DMS53 treated with DMSO at 0.1 percent for 48 hours (cell line): ENCODE data around the gene SPATA31C1.
"Not testable (repeated sequence)": the region's sequence is repeated elsewhere in the genome, so short reads cannot be mapped to it uniquely, and the experiment has no call there.

Source experiments
- DNase-seq: peaks from one replicate; lab custom pipeline; 2025; ENCODE audit not compliant: unreplicated experiment; lab: John Stamatoyannopoulos, UW

SPATA31C1 gene

DNA sequence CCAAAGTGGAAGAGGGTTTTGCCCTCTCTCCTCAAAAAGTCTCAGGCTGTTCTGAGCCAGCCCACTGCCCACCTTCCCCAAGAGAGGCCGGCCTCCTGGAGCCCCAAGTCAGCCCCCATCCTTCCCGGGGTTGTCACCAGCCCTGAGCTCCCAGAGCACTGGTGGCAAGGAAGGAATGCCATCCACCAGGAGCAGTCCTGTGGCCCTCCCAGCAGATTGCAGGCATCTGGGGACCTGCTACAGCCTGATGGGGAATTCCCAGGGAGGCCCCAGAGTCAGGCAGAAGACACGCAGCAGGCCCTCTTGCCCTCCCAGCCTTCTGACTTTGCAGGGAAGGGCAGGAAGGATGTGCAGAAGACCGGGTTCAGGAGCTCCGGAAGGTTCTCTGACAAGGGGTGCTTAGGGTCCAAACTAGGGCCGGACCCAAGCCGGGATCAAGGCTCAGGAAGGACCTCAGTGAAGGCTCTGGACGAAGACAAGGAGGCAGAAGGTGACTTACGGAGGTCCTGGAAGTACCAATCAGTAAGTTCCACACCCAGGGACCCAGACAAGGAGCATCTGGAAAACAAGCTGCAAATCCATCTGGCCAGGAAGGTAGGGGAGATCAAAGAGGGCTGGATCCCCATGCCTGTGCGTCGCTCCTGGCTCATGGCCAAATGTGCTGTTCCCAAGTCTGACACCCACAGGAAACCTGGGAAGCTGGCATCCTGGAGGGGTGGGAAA is 31.4 kb upstream of the SPATA31C1 start:
- DNase-seq, result no peak

DNA sequence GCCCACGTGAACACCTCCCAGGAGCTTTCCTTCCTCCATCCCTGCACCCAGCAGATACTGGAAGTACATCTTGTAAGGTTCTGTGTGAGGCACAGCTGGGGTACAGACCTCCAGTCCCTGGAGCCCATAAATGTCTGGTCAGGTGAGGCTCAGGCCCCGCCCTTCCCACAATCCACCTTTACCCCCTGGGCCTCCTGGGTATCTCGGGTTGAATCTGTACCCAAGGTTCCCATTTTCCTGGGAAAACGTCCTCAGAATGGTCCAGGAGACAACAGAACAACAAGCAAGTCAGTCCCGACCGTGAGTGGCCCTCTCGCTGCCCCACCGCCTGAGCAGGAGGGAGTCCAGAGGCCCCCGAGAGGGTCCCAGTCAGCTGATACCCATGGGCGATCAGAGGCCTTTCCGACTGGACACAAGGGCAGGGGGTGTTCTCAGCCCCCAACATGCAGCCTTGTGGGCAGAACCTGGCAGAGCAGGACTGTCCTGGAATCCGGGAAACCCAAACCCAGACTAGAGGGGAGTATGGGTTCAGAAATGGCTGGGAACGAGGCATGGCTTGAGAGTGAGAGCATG is 30.7 kb upstream of the SPATA31C1 start:
- DNase-seq, result no peak

DNA sequence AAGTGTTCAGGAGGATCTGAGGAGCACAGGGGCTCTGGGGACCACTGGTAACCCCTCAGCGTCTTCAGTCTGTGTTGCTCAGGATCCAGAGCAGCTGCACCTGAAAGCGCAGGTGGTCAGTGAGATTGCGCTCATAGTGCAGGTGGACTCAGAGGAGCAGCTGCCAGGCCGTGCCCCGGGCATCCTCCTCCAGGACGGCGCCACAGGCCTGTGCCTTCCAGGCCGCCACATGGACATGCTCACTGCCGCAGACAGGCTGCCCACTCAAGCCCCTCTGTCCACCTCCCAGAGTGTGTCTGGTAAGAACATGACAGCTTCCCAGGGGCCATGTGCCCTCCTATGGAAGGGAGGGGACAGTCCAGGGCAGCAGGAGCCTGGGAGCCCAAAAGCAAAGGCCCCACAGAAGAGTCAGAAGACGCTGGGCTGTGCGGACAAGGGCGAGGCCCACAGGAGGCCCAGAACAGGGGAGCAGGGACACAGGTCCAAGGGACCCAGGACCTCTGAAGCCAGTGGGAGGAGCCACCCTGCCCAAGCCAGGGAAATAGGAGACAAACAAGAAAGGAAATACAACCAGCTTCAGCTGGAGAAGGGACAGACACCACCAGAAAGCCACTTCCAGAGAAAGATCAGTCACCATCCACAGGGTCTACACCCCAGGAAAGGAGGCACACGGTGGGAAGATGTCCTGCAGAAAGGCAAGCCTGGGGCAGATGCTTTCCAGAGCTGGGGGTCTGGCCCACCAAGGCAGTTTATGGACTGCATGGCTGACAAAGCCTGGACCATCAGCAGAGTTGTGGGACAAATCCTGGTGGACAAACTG is 29.9 kb upstream of the SPATA31C1 start:
- no peak for DNase-seq

DNA sequence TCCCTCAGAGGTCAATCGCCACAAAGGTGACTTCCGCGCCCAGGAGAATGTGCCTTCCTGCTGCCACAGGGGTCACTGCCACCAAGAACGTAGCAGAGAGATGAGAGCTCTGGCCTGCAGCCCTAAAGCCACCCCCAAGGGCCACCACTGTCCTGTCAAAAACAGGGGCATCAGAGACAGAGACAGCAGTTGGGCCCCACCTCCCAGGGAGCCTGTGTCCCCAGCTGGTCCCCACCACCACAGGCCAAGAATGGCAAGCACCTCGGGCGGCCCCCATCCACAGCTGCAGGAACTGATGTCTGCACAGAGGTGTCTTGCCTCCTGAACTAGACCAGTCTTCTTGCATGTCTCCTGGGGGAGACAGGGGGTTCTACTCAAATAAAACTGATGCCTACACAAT is 29.3 kb upstream of the SPATA31C1 start:
- no peak for DNase-seq

DNA sequence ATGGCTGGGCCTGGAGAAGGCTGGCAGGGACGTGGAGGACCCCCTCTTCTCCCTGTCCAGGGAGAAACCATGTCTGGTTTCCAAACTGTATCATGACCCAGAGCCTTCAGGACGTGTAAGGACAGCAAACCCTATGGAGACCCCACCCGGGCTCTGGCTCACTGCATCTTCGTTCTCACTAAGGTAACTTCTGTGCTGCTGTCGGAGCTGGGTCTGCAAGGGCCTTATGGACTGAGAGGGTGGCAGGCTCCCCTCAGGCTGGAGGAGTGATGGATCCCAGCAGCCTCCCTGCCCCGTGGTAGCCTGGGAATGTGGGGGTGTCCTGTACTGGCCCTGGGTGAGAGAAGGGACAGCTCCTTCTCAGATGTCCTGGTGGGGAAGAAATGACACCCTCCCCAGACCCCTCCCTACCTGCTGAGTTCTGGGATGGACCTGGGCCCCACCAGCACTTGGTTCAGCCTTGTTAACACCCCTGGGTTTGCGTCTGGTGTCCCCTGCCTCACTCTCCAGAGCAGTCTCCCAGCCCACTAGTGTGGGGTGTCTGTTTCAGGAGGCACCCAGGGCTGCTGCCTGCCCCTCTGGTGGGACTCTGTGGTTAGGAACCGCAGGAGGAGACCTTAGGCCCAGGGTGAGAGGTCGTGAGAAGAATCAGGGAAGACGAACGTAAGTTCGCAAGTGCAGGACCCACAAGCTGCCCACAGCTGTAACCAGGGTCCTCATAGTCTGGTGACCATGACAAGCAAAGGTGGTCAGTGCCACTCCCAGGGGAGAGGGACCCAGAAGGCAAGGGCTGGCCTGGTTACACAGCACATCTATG is 28.5 kb upstream of the SPATA31C1 start:
- no peak for DNase-seq

DNA sequence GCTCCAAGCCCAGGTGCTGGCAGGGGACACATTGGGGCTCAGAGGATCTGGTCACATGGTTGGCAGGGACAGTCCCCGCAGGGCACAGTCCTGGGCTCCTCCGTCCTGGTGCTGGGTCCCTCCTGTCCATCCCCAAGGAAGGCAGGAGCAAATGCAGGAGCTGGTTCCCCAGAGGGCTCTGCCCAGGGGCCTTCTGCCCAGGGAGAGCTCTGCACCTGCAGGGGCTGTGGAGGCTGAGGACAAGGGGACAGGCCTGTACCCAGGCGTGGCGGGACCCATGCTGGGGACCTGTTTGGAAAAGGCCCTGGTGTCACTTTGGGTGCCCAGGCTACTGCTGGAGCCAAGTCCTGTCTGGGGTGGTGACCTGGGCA is 27.9 kb upstream of the SPATA31C1 start:
- DNase-seq, result no peak

DNA sequence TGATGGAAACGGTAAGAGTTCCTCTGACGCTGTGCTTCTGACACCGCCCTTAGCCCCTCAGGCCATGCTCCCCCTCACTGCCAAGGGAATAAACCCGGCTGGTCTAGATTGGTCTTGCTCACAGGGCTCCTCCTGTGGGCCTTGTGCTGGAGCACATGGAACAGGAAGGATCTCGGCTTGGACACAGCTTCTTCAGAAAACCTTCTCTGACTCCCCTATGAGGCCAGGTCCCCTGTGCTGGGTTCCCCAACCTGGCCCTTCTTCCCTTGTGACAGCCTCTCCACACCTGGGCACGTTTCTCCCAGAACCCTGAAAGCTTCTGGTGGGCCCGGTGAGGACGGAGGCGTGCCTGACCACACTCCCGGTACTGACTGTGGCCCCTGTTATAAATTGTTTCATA is 26.9 kb upstream of the SPATA31C1 start:
- no peak for DNase-seq

DNA sequence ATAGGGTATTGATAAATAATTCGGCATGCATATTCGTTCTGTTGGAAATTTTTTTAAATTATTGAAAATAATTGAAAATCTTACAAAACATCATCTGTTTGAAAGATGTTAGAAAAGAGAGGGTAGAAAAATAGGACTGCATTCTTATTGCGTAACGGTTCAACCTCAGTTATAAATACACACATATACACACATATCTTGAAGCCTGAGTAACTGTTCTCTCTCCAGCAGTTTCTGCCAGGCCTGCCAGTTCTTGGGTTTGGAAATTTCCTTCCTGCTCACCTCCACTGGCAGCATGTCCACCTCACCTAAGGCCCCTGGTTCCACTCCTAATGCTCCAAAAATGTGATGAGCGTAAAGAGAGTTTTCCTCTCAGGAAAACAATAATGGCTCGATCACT is 26.0 kb upstream of the SPATA31C1 start:
- DNase-seq, result no peak

DNA sequence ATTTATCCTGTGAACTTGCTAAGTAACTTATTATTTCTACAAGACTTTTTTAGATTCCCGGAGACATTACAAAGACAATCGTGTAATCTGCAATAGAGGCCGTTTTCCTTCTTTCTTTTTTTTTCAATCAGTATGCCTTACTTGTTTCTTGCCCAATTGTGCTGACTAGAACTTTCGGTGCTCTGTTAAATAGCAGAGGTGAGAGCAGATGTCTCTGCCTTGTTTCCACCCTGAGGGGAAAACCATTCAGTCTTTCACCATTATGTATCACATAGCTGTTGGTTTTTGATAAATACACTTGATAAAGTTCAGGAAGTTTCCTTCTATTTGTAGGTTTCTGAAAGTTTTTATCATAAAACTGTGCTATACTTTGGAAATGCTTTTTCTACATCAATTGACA is 24.8 kb upstream of the SPATA31C1 start:
- no peak for DNase-seq

DNA sequence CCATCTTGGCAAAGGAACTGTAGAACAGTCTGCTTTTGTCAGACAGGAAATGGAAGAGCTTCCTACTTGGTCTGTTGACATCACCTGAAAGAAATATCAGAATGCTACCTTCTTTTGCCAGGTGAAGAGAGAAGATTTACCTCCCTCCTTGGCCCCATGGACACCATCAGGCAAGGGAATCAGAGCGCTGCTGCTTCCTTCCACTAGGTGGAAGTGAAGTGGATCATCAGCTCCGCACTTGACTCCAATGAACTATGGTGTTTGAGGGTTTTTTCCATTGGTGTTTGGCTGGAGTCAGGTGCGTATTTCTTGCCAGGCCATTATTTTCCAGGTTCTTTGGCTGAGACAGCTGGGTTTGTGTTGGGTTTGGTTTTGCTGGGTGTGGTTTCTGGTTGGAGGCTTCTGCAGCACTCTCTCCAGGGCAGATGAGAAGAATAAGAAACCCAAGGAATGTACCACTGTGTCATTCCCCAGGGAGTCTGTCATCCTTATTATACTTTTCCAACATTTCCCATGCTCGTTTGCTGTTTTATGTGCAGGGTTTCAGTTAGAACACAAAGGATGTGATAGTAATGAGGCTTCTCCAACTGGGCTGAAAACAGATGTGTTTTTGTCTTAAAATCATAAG is 22.6 kb upstream of the SPATA31C1 start:
- DNase-seq, result no peak

DNA sequence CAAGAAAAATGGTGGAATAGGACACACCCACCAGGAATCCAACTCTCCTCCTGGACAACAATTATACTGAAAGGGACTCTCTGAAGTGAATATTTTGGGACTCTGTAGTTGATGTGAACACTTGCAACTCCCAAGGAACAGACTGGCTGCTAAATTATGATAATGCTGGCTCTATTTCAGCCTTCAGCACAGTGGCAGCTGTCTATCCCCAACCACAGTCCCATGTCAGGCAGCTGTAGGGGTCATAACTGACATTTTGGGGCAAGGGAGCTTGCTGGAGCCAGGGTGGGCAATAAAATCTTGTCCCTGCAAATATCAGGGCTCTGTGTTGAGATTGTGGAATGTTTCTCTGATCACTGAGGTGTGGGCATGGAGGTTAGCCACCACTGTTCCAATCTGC is 20.9 kb upstream of the SPATA31C1 start:
- no peak for DNase-seq

DNA sequence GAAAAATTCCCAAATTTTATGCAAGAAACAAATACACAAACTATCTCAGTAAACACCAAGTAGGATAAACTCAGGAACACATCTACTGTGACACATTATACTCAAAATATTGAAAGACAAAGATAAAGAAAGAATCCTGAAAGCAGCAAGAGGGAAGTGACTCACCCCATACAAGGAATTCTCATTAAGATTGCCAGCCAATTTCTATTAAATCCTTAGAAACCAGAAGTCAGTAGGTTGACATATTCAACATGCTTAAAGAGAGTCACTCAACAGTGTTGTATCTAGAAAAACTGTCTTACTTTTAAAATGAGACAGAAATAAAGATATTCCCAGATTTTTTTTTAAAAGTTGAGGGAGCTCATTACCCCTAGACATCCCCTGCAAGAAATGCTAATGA is 19.6 kb upstream of the SPATA31C1 start:
- DNase-seq, result no peak

DNA sequence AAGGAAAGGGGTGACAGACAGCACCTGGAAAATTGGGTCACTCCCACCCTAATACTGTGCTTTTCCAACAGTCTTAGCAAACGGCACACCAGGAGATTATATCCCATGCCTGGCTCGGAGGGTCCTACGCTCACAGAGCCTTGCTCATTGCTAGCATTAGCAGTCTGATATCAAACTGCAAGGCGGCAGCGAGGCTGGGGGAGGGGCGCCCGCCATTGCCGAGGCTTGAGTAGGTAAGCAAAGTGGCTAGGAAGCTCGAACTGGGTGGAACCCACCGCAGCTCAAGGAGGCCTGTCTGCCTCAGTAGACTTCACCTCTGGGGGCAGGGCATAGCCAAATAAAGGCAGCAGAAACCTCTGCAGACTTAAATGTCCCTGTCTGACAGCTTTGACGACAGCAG is 15.4 kb upstream of the SPATA31C1 start:
- DNase-seq, result not testable (repeated sequence)

DNA sequence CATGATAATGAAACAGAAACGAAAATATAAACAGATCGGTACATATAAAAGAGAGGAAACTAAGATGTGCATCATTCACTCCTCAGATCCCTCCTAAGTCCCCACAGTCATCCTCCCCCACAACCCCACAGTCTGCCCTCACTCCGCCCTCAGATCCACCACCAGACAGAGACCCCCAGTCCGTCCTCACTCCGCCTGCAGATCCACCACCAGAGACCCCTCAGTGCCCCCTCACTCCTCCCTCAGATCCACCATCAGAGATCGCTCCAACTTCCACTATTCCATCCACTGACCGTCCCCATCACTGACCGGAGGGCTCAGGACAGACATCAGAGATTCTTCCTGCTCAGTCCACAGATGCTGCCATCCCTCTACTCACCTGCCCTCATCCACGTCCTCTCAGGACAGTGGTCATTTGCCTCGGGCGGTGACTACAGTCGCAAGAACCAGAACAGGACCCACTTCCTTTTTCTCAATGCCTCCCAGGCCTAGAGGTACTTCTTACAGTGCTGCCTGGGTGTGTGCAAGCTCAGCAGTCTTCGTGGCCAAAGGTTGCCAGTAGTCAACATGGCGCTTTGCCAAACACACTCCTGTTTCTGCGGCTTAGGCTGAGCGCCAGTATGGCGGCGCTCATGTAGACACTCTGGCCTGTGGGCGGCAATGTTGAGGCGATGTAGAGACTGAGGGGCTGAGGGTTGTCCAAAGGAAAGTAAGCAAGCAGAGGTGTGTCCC is 8.3 kb upstream of the SPATA31C1 start:
- DNase-seq, result no peak

DNA sequence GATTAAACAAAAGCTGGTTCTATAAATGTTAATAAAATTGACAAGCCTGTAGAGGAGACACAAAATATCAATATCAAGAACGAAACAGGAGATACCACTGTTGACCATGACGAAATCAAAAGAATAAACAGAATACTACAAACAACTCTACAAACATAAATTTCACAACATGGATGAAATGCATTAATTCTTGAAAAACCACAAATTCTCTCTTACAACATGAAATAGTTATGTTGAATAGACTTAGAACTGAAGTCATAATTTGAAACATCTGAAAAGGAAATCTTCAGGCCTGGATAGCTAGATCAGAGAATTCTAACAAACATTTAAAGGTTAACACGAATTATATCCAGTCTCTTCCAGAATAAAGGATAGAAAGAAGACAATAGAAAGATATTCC is 6.9 kb upstream of the SPATA31C1 start:
- no peak for DNase-seq

DNA sequence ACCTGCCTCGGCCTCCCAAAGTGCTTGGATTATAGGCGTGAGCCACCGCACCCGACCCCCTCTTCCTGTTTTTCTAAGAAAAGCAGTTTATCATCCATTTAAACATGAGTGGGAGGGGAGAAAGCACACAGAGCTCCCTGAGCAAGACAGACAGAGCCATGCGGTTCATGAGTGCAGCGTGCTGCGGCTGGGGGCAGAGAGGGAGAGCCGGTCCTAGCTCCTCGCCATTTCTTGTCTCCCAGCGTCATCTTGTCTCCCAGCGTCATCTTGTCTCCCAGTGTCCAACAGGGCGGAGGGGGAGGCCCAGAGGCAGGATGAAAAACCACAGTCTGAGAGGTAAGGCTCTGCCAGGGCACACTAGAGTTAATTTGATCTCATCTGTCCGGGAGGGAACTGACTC is 1.3 kb downstream of the SPATA31C1 start:
- DNase-seq, result not testable (repeated sequence)

DNA sequence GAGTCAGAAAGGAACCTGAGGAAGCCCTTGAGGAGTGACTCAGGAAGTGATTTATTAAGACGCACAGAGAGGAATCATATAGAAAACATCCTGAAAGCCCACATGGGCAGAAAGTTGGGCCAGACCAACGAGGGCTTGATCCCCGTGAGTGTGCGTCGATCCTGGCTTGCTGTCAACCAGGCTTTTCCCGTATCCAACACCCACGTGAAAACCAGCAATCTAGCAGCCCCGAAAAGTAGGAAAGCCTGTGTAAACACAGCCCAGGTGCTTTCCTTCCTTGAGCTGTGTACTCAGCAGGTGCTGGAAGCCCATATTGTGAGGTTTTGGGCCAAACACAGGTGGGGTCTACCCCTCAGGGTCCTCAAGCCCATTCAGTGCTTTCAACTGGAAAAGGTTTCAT is 3.8 kb downstream of the SPATA31C1 start:
- not testable (repeated sequence) for DNase-seq

DNA sequence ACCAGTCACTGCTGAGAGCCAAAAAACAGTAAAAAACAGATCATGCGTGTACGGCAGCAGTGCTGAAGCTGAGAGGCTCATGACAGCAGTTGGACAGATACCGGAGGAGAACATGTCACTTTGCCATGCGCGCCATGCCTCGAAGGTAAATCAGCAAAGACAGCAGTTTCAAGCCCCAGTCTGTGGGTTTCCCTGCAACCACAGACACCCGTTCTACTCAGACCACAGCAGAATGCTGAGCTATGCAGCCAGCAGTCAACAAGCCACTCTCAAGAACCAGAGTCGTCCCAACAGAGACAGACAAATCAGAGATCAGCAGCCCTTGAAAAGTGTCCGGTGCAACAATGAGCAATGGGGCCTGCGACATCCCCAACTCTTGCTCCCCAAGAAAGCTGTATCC is 5.2 kb downstream of the SPATA31C1 start:
- DNase-seq, result not testable (repeated sequence)

DNA sequence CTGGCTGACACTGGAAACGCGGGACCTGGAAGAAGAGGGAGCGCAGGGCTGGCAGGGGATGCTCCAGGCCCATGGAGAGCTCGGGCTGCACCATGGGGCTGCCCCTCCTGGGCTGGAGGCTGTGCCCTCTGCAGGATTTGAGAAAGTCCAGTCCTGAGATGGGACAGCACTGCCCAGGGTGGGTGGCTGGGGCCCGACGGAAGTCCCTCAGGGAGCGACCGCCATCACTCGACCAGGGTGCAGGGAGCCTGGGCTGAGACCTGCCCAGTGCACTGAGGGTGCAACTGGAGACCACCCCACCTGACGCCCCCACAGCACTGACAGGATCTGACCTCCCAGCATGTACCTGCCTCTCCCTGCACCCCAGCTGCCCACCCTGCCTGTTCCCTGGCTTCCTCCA is 7.1 kb downstream of the SPATA31C1 start:
- DNase-seq, result not testable (repeated sequence)

DNA sequence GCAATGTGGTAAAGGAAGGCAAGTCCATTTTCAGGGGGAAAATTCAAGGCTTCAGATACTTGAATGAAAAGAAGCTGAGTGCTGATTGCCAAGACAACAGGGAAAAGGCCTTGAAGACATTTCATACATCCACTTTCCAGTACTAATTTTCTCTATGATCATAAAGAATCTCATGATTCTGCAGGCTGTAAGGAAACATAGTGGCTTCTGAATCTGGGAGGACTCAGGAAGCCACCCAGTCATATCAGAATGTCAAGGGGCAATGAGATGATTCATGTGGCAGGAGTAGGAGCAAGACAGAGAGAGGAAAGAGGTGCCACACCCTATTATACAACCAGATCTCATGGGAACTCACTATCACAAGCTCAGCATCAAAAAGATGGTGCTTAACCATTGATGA is 11.4 kb downstream of the SPATA31C1 start:
- not testable (repeated sequence) for DNase-seq
